GM10266 (cell line): ENCODE data around the gene MST1R.

ENCODE experiments used
- DNase-seq: peaks from one replicate; pipeline ENCODE4 v3.0.0; 2012; ENCODE audit errors: extremely low spot score
- TF ChIP-seq, protein P1 (sequence below): IDR thresholded peaks from 2 replicates; pipeline ENCODE4 v1.5.1; 2012; ENCODE audit warnings: mild to moderate bottlenecking, low read depth; ENCODE audit not compliant: control insufficient read depth, insufficient read depth; ENCODE audit errors: missing control alignments

The MST1R gene

GRCh38 chr3:49882166-49882565 is 21.5 kb downstream of the MST1R start:
- no peak for DNase-seq
- TF ChIP-seq, protein P1, sequence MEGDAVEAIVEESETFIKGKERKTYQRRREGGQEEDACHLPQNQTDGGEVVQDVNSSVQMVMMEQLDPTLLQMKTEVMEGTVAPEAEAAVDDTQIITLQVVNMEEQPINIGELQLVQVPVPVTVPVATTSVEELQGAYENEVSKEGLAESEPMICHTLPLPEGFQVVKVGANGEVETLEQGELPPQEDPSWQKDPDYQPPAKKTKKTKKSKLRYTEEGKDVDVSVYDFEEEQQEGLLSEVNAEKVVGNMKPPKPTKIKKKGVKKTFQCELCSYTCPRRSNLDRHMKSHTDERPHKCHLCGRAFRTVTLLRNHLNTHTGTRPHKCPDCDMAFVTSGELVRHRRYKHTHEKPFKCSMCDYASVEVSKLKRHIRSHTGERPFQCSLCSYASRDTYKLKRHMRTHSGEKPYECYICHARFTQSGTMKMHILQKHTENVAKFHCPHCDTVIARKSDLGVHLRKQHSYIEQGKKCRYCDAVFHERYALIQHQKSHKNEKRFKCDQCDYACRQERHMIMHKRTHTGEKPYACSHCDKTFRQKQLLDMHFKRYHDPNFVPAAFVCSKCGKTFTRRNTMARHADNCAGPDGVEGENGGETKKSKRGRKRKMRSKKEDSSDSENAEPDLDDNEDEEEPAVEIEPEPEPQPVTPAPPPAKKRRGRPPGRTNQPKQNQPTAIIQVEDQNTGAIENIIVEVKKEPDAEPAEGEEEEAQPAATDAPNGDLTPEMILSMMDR, result no peak

DNA sequence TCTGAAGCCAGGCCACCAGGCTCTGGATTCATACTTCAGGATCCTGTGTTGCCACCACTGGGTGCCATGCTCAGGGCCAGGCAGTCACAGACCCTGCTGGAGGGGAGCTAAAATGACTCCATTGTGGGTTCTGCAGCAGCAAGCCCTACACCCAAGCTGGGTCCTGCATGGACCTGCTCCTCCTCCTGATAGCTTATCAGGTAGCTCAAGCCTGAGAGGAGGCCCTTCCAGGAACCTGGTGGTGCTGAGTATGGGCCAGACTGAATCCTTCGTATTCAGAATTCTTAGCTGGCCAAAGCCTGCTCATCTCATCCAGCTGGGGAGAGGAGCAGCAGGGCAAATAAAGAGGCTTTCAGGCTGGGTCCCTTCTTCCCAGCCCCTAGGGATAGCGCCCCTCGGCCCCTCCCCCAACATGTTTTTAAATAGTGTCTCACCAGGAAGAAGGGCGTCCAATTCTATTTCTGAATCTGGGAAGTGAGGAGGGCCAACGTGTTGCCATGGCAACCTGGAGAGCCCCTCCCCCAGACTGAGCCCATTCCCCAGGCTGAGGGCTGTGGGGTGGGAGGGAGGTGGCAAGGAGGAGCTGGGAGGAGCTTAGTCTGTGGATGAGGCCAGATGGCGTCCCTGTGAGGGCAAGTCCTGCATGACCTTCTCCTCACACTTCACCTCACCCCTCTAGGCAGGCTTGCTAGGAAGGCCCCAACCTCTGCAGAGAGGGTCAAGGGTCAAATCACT is 22.9 kb downstream of the MST1R start:
- no peak for DNase-seq
- TF ChIP-seq, protein P1, result no peak

DNA sequence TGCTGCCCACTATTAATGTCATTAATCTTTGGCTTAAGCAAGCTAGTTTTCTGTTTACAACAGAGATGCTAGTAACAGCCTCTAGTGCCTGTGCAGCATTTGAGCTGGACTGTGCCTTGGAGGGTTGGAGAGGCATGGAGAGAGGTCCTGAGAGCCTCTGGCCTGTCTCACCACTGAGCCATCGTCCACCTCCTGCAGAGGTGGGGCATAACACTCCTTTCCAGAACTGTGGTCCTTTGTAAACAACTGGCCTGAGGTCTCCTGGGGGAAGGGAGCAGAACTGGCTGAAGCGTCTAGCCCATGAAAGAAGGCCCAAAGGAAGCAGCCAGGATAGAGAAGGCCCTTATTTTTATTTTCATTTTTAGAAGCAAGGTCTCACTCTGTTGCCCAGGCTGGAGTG is 24.0 kb downstream of the MST1R start:
- TF ChIP-seq, protein P1, result no peak
- no peak for DNase-seq

GRCh38 chr3:49878686-49879085 is 25.0 kb downstream of the MST1R start:
- DNase-seq, result no peak
- TF ChIP-seq, protein P1, result no peak

GRCh38 chr3:49877716-49878115 is 26.0 kb downstream of the MST1R start:
- no peak for DNase-seq
- TF ChIP-seq, protein P1, result no peak

DNA sequence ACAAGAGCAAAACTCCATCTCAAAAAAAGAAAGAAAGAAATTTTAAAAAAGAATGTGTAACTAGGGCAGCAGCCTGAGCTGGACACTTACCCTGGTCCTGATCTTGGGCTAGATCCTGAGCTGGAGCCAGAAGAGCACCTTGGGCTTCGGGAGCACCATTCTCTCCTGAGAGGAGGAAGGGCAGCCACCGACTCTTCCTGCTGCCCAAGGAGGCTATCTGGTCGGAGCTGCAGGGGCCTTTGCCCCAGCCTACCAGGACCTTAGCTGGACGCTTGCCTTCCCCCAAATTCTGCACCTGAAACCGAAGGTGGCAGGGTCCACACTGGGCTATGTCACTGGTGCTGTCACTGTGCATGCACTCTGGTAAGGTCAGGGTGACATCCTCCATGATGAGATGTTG is 27.1 kb downstream of the MST1R start:
- DNase-seq, result no peak
- TF ChIP-seq, protein P1, result no peak

- TF ChIP-seq, protein P1, result no peak
- DNase-seq, result no peak
These were observed 30.1 kb downstream of the MST1R start for GRCh38 chr3:49873623-49874022.
